CD4-positive, alpha-beta T cell treated with Interleukin-1 beta for 1 hour (primary cell): ENCODE results near the gene GTF2H2C.
"Not testable (repeated sequence)": the region's sequence is repeated elsewhere in the genome, so short reads cannot be mapped to it uniquely, and the experiment has no call there.

Experiments used
- DNase-seq, 2 donors: peaks; one replicate each; pipeline ENCODE4 v3.0.0-alpha.2; 2020 to 2022

Gene GTF2H2C

DNA sequence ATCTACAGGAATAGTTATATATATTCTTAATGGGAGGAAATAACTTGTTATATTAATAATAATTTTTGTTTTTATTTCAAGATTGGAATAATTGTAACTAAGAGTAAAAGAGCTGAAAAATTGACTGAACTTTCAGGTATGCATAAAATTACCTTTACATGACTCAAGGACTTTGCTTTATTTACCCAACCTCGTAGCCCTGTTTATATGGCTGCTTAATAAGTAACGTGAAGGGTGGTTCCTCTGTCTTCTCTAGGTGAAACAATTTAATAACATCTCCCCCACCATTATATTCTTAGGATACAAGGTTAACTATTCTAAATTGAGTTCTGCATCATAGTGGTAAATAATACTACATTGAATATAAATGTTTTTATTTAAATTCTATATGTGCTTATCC, 8.1 kb downstream of the GTF2H2C start:
- DNase-seq, result not testable (repeated sequence)

DNA sequence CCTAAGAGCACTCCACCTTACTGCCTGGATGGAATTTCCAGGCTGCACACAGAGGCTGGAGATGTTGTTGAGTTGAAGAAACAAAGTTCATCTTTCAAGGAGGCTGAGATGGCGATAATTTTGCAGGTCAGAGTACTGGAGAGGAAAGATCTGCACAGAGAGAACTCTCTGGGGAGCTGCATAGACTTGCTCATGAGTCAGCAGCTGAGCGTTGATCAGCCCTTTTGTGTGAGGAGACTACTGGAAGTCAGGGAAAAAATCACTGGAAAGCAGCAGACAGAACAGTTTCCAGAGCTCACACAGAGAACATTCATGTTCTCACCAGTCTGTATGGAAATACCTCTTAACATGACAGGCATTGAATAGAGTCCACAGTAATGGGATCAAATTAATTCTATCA, 23.4 kb downstream of the GTF2H2C start:
- not testable (repeated sequence) for DNase-seq

DNA sequence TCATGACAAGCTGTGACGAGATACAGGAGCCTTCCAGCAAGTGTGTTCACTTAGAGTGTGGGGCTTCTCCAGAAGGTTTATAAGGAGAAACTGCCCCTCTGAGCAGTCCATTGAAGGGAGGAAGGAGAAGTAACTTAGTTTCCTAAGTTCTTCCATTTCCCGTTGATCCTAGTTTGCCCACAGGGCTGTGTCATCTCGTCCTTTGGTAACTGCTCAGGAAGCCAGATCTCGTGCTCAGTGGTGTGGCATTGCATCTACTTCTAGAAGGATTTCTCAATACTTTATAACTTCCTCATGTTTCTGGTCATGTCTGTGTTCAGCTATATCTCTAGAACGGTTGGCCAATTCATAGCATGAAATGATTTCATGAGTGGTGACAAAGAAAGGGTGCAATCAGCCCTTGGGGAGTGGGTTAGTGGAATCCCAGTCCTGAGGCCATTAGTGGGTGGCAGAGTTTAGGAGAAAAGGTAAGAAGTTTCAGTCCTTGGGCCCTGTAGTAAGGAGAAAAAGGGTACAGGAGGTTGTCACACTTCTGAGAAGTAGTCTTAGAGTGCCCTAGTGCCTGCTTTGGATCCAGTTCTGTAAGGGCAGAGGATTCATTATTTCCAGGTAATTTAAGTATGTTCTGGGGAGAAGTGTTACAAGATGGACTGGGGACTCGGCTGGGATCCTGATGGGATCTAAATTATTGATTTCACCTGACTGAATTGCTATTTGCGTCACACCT, 36.3 kb downstream of the GTF2H2C start:
- not testable (repeated sequence) for DNase-seq

DNA sequence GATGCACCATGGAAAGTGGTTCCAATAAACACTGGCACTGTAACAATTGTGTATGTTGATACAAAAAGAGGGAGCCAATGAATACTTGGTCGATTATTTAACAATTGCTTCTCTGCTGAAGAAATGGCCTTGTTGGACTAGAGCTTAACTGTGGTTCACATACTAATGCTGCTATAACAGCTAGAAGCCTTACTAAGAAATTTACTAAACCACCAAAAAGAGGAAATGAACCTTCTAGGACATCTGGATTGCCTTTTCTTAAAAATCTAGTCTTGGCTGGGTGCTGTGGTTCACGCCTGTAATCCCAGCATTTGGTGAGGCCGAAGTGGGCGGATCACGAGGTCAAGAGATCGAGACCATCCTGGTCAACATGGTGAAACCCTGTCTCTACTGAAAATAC, 42.0 kb downstream of the GTF2H2C start:
- DNase-seq, result not testable (repeated sequence)

DNA sequence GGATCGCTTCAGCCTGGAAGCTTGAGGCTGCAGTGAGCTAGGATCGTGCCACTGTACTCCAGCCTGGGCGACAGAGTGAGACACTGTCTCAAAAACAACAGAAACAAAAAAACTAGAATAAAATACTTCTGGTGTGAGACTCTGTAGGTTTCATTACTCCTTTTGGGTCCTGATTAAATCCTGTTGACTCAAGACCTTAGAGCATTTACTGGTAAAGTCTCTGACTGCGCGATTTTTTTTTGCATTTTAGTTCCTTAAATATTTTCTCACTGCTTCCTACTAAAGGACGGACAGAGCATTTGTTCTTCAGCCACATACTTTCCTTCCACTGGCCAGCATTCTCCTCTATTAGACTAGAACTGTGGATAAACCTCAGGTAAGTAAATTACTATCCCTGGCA, 46.8 kb downstream of the GTF2H2C start:
- not testable (repeated sequence) for DNase-seq

DNA sequence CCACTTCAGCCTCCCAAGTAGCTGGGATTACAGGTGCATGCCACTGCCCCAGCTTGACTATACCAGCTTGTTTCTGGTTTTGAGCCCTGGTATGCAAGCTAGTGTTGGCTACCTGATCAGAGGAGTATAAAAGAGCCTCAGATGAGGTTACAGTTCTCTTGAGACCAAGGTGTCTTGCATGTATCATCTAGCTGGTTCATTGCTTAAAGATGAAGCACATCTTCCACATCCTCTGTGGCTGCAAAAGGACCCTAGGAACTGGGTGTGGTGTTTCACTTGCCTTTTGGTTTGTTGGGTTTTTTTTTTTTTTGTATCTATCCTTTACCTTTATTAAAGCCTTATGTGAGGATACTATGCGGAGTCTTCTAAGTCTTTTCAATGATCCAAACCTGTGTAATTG, 47.8 kb downstream of the GTF2H2C start:
- DNase-seq, result not testable (repeated sequence)

DNA sequence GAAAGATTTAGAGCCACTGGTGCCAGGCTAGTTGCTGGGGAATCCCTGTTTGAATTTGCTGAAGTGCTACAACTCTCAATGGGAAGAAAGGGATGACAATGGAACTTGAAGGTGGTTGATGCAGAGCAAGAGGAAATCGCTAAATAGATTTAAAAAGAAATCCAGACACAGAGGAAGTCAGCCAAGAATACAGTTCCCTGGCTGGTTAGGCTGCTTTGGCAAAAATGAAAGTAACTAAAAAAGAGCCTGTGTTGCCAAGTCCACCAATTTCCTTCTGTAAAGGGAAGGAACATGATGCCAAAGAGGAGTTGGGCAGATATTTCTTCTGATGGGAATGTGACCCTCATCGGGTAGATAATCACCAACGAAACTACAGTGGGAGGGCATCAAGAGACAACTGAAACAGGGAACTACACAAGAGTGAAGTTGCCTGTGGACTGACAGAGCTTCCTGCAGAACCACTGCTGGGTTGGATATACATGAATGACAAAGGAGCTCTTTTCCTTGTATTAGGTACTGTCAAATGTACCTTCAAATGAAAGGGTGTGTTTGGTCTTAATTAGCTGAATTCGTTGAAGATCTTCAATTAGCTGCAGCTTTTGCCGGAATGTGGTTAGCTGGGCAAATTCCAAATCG, 49.0 kb downstream of the GTF2H2C start:
- not testable (repeated sequence) for DNase-seq

DNA sequence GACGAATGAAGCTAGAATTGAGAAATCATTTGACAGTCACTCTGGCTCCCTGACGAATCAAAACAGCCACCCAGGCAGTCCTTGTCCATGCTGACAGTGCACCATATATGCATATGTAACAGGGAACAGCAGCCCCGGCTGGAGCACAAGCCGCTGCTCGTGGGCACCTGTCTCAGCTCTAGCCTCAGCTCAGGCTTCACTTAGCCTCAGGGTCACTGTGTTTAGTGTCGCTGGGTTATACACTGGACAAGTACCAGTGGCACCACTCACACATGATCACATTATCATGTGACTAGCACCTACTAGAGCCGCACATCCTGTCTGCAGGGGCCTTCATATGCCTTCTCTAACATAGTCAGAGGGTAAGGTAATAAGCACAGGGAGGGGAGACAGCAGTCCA, 54.9 kb downstream of the GTF2H2C start:
- DNase-seq, result not testable (repeated sequence)

DNA sequence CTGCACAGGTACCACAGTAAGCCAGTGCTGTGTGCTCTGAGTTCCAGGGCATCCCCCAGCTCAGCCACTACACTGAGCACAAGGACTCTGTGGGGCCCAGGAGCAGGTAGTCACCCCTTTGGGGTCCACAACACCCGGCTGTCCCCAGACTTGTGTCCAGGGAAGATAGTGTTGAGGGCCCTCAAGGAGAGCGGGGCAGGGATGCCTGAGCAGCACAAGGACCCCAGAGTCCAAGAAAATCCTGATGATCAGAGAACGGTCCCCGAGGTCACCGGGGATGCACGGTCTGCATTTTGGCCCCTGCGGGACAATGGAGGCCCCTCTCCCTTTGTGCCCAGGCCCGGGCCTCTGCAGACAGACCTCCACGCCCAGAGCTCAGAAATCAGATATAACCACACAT, 71.9 kb downstream of the GTF2H2C start:
- not testable (repeated sequence) for DNase-seq
